HG02642 (cell line): ENCODE measurements around the gene METTL17.
"Not testable (repeated sequence)": the region's sequence is repeated elsewhere in the genome, so short reads cannot be mapped to it uniquely, and the experiment has no call there.

Source experiments
- ATAC-seq: cut with Tn5 transposase; IDR thresholded peaks from one replicate; pipeline ENCODE4 v1.9.1; 2021; ENCODE audit warnings: mild to moderate bottlenecking; ENCODE audit not compliant: unreplicated experiment, poor library complexity

The METTL17 gene, protein sequence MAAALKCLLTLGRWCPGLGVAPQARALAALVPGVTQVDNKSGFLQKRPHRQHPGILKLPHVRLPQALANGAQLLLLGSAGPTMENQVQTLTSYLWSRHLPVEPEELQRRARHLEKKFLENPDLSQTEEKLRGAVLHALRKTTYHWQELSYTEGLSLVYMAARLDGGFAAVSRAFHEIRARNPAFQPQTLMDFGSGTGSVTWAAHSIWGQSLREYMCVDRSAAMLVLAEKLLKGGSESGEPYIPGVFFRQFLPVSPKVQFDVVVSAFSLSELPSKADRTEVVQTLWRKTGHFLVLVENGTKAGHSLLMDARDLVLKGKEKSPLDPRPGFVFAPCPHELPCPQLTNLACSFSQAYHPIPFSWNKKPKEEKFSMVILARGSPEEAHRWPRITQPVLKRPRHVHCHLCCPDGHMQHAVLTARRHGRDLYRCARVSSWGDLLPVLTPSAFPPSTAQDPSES

DNA sequence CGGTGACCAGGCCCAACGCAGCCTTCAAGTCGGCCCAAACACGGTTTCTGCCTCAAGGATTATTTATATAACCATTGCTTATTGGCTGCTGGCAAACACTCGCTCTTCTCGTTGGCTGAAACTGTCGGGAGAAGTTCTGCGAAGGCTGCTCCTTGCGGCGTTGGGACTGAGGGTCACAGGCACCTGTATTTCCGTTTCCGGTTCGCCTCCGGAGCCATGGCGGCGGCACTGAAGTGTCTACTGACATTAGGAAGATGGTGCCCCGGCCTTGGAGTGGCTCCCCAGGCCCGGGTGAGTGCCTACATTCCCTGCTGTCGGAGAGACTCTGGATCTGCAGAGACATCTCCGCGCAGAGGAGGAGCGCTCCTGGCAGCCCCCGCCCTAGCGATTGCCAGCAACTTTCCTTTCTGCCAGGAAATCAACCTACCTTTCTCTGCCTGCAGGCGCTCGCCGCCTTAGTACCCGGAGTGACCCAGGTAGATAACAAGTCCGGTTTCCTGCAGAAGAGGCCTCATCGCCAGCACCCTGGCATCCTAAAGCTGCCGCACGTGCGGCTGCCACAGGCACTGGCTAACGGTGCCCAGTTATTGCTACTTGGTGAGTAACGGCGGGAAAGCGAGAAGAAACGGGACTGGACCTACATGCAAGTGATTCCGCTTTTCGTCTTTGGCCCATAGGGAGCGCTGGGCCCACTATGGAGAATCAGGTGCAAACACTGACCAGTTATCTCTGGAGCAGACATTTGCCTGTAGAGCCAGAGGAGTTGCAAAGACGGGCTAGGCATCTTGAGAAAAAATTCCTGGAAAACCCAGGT lies at the start of gene METTL17:
Gene METTL17 (plus strand): TSS at position 194 of the 814 bp plus-strand sequence. CDS start 23 bp downstream, at position 217.
- peak; percentile 97 for ATAC-seq

DNA sequence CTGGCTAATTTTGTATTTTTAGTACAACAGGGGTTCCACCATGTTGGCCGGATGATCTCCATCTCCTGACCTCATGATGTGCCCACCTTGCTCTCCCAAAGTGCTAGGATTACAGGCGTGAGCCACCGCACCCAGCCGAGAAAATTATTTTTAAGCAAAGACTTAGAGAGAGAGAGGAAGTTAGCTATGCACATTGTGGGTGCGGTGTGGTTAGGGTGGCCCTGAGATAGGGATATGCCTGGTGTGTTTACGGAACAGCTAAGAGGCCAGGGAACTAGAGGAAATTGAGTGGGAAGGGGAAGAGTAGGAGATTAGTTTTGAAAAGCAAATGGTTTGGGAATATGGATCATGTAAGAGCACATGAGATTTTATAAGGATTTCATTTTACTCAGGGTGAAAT lies 44.6 kb upstream of the METTL17 start:
- not testable (repeated sequence) for ATAC-seq

DNA sequence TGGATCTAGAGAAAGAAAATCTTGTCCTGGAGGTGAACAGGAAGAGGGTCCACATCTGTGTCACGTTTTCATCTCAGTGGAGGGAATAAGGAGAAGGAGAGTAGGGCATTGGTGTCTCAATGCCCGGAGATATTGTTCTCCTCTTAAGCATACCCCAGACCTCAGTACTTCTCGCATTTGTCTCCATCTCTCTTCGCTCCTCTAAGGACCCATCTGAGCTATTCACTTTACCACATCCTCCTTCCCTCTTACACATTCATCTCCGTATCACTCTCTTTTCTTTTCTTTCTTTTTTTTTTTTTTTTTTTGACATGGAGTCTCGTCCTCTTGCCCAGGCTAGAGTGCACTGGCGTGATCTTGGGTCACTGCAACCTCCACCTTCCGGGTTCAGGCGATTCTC lies 43.1 kb upstream of the METTL17 start:
- ATAC-seq, result not testable (repeated sequence)

DNA sequence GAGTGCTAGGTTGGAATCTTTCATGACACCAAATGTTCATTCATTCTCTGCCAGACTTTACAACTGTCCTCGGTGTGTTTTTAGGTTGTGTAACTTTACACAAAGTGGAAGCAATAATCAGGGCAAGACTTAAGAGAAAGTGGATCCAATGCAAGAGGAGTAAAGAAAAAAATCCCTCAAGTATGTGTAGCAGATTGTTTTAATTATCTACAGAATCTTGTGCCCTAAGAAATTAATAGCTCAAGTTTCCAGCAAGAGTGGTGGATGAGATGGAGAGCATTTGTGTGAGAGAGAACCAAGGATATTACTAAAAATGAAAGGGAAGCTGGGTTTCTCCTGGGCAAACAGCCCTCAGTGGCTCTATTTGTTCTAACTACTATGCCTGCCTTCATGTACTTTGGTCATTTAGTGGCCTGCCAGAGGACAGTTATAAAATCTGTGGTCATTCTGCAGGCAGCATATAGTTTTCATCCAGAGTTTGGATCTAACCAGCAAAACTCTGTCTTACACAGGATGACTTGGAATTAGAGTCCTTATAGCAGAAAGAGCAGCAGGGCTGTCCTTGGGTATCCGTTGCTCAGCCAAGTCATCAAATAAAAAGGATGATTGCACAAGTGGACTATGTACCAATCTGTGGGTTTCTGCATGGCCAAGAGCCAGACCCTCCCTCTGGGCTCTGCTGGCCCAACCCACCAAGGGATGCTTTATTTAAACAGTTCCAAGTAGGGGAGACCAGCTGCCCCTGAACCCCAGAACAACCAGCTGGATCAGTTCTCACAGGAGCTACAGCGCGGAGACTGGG lies 34.8 kb upstream of the METTL17 start, which contains the start of gene RNASE2:
Gene RNASE2 (plus strand): TSS at position 752 of the 802 bp plus-strand sequence. CDS start 285 bp downstream, outside the sequence.
- not testable (repeated sequence) for ATAC-seq

DNA sequence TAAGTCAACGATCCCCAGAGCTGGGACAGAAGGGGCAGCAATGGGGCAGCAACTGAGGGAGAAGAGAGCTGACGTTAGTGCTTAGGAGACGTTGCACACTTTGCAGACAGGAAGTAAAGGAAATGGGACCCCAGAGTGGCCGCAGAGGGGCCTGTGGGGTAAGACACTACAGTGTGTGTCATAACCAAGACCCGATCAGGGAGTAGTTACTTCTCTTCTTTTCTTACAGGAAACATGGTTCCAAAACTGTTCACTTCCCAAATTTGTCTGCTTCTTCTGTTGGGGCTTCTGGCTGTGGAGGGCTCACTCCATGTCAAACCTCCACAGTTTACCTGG lies 34.3 kb upstream of the METTL17 start:
- not testable (repeated sequence) for ATAC-seq

DNA sequence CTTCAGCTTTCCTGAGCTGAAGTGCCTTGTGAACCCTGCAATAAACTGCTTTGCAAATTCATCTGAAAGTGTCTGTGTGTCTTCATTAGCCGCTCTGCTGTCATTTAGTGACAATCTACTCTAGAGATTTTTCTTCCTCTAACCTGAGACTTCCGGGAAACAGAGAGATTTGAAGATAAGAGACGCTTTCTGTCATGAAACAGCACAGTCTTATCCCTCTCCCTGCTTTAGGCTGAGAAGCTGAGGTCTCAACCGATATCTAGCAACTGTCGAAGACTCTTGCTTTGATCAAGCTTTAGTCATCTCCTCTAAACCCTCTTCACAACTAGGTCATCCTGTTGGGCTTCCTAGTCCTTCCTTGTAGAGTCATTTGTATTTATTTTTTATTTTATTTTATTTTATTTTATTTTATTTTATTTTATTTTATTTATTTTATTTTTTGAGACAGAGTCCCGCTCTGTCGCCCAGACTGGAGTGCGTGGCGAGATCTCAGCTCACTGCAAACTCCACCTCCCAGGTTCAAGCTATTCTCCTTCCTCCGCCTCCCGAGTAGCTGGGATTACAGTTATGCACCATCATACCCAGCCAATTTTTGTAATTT lies 33.3 kb upstream of the METTL17 start:
- ATAC-seq, result no peak

DNA sequence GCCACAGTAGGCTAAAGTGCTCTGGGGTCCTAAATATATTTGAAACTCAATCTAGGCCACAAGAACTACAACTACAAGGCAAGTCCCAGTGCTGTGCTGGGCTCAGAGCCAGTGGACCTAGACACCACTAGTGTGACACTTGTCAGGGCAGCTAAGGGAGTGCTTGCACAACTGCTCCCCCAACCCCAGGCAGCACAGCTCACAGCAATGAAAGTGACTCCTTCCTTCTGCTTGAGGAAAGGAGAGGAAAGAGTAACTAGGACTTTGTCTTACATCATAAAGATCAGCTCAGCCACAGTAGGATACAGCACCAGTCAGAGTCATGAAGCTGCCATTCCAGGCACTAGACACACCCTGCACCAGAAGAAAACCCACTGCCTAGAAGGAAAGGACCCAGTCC lies 30.8 kb upstream of the METTL17 start:
- not testable (repeated sequence) for ATAC-seq

DNA sequence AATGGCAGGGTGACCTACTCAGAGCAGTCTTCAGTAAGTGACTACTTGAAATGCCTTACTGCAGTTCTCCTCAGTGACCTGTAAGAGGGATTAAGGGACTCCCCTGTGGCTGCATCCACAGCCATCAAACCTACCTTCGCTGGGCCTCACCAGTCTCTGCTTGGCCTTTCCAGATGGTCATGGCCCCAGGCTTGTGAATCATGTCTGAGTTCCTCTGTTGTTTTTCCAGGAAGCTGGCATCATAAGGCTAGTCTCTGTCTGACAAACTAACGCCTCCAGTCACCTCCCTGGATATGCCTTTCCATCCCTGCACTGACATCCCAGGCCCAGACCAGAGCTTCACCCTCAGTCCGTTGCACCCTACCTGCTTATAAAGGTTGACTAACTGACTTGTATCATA lies 20.4 kb upstream of the METTL17 start:
- ATAC-seq, result no peak

DNA sequence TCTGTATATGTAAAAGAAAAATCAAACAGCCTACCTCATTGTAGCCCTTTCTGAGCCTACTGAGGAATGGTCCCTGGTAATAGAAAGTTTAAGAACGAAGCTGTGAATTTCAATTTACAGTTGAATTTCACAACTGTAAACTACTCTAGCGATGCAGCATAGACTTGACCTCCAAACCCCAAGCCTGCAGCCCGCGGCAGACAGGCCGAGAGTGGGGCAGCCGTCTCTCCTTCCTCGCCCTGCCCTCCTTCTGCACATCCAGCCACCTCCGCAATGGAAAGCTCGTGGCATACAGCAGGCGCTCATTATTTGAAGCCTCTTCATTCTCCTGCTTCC lies 19.2 kb upstream of the METTL17 start:
- no peak for ATAC-seq

DNA sequence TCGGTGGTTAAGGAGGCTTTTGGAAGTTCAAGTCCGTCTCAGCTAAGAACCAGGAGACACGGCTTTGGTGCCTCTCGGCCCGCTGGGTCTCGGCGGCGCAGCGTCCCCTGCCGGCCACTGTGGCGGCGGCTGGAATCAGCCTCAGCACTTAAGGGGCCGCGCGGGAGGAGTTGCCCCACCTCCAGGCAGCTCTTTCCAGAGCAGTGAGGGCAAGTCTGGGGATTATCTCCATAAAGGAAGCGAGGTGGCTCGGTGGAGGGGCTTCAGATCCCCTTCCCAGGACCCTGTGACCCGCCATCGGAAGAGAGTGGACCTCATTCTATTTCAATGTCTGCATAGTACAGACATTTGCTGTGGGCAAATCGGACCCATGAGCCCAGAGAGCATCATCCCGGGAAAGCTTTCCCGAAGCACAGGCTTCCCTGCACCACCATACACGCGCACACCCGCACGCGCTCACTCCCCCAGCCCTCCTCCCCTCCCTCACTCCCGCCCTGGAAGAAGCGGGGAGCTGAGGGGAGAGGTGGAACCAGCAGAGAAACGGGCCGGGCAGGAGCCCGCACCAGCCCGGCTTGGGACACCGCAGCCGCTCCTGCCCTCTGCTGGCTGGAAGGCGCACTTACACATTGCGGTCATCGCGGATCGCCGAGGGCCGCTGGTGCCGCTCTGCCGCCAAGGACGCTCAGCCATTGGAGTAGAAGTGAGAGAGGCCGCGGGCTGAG lies 18.6 kb upstream of the METTL17 start:
- ATAC-seq, result peak; percentile 95

DNA sequence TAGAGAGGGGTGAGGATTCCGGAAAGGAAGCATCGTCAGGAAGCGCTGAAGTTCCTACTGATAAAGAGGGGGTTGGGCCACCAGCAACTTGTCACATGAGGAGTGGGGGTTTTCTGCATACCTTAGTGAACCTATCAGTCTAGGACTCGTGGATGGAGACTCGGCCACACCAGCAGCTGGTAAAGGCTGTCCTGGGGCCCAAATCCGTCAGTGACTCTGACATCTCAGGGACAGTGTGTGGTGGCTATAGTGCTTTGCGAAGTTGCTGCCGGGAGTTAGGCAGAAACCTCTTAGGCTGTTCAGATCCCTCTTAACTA lies 18.1 kb upstream of the METTL17 start:
- ATAC-seq, result no peak

DNA sequence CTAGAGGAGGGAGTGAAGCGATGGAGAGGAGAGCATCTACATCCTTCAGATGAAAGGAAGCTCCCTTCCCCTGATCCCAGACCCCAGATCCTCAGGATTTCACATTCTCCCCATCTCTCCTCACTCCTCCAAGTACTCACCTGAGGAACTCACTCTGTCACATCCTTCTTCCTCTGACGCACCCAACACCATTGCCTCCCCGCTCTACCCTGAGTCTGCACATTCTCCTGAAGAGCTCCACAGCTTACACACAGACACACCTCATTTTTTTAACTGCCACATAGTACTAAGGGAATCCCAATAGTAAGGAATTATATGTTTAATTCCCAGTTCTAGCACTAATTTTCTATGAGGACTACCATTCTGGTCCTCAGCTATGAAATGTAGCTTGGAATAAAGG lies 16.3 kb upstream of the METTL17 start:
- ATAC-seq, result no peak

DNA sequence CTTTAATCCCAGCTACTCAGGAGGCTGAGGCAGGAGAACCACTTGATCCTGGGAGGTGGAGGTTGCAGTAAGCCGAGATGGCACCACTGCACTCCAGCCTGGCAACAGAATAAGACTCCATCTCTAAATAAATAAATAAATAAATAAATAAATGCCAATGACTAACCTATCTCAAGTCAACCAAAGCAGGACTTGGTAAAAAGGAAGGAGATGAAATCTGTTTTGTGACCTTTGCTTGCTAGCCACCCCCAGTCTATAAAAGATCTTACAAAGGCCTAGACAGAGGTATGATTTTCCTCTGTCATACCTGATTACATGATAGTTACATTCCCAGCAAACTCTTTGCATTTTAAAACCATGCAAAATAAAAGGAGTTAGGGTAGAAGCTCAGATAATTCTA lies 13.5 kb upstream of the METTL17 start:
- ATAC-seq, result no peak

DNA sequence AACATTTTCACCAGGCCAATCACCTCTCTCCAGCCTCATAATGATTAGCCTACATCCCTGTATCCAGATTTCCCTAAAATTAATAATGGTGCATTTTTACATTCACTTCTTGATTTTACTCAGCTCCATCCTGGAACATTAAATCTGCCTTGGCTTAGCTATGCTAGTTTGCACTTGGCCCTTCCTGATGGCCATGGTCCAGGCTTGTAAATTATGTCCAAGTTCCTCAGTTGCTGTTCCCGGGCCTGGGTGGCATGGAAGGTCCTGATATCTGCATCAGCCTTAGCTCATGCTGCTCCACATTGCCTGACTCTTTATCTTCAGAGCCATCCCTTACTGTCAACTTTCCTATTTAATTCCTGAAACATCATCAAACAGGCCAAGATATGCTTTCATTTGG lies 11.1 kb upstream of the METTL17 start:
- ATAC-seq, result no peak

DNA sequence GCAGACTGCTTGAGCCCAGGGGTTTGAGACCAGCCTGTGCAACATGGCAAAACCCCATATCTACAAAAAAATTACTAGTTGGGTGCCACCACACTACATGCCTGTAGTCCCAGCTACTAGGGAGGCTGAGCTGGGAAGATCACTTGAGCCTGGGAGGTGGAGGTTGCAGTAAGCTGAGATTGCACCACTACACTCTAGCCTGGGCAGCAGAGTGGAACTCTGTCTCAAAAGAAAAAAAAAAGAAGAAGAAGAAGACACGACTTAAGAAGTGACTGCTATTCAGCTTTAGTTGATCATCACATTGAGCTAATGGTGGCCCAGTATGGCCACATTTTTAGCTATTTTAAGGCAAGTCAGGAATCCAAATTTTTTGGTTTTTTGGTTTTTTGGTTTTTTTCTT lies 8.9 kb upstream of the METTL17 start:
- ATAC-seq, result no peak

DNA sequence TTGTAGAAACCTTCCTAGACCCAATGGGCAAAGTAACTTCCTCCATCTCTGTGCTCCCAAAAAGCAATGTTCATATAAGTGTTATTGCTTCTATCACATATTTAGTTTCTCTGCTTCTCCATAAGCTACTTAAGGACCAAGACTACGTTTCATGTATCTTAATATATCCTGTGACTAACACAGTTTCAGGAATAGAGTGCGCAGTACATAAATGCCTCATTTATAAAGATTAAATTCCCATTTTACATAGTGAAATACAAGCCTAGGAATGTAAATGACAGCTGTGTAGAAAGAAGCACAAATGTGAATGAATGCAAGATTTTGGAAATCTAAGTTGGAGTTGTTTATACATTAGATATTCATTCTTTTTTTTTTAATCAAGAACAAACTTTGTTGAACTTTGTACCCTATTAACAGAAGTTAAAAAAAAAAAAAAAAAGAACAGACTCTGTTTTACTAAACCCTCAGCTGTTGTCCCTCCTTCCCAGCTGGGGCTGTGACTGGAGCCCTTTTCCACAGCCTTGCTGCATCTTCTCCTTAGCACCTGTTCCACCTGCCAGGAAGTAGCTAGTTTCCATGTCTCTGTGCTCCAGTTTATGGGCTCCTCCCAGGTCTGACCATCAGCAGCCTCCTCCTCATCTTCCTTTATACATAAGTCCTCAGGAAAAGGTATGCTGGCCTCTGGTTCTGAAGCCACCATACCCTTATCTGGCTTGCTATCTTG lies 7.0 kb upstream of the METTL17 start:
- no peak for ATAC-seq

DNA sequence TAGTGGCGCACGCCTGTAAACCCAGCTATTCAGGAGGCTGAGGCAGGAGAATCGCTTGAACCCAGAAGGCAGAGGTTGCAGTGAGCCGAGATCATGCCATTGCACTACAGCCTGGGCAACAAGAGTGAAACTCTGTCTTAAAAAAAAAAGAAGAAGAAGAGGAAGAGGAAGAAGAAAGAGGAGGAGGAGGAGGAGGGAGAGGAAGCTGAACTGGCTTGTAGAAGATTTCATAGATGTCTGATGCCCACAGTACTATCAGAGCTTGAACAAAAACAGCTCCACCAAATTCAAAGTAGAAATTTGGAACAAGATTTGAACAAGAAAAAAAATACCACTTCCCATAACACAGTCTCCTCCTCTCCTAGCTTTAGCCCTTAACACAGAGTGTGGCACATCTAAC lies 4.1 kb upstream of the METTL17 start:
- not testable (repeated sequence) for ATAC-seq

DNA sequence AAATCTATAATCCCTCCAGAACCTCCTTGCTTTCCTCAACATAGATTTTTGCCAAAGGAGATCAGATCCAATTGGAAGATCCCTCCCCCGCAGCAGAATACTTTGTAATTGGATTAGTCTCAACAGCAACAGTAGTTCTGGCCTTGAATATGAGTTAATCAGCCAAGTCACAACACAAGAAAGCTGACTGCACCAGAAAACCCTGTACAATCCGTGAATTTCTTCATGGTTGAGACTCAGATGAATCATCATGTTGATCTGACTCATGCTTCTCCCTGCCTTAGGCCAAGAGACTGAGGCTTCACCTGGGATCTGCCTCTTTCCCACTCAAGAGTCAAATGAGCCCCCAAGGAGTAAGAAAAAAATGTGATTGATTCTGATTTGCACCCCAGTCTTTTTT lies 3.0 kb upstream of the METTL17 start:
- no peak for ATAC-seq
